MCF 10A (cell line): ENCODE measurements around the gene ZNF407. TPM values are rescaled to one million over a fixed set of nuclear protein-coding genes. Genes with fewer than 3 reads are reported as not detected.

ENCODE experiments used
- BruUV-seq: library from RNA; stranded (reverse); fragments of 400-500 nt; replicated peaks from 2 replicates; lab custom pipeline; 2021; lab: Mats Ljungman, UMichigan
- CTCF ChIA-PET: fragments of 300-600 bp; sonication (Branson Sonifier 250); formaldehyde crosslinking; extraction: SDS; loops from one replicate; lab custom pipeline; 2021; ENCODE audit warnings: antibody characterized with exemption, inconsistent platforms; lab: Yijun Ruan, JAX
- POLR2A ChIA-PET: fragments of 300-600, 350-650 bp; sonication (Branson Sonifier 250); formaldehyde crosslinking; extraction: SDS; loops from one replicate; lab custom pipeline; 2020; ENCODE audit warnings: antibody characterized with exemption, inconsistent platforms; lab: Yijun Ruan, JAX
- DNase-seq: peaks from one replicate; pipeline ENCODE4 v3.0.0-alpha.2; 2018; ENCODE audit not compliant: unreplicated experiment
- H3K27ac Mint-ChIP-seq: one replicate; pipeline ENCODE4 v1.8.0; 2022; ENCODE audit warnings: mild to moderate bottlenecking, low read depth, mixed read lengths; ENCODE audit not compliant: unreplicated experiment
- H3K27me3 Mint-ChIP-seq: one replicate; pipeline ENCODE4 v1.8.0; 2022; ENCODE audit warnings: mixed read lengths; ENCODE audit not compliant: insufficient read depth, unreplicated experiment
- H3K36me3 Mint-ChIP-seq: one replicate; pipeline ENCODE4 v1.8.0; 2022; ENCODE audit warnings: mild to moderate bottlenecking, moderate library complexity, mixed read lengths; ENCODE audit not compliant: insufficient read depth, unreplicated experiment
- H3K4me1 Mint-ChIP-seq: one replicate; pipeline ENCODE4 v1.8.0; 2022; ENCODE audit warnings: mixed read lengths; ENCODE audit not compliant: insufficient read depth, unreplicated experiment
- H3K4me3 Mint-ChIP-seq: one replicate; pipeline ENCODE4 v1.8.0; 2022; ENCODE audit warnings: mild to moderate bottlenecking, moderate library complexity, mixed read lengths; ENCODE audit not compliant: unreplicated experiment
- H3K9me3 Mint-ChIP-seq: one replicate; pipeline ENCODE4 v1.8.0; 2022; ENCODE audit warnings: mixed read lengths; ENCODE audit not compliant: unreplicated experiment
- CTCF ChIP-seq: fragments of 200-600 bp; IDR thresholded peaks from one replicate; pipeline ENCODE4 v1.8.0; 2022; ENCODE audit warnings: antibody characterized with exemption, mild to moderate bottlenecking; ENCODE audit not compliant: unreplicated experiment
- intact Hi-C: fragments of 100-400 bp; cut with micrococcal nuclease; formaldehyde crosslinking; loops from 2 replicates; pipeline ENCODE4 v1.14.1; 2022
- total RNA-seq: library from RNA; stranded (reverse); gene quantifications from 2 replicates; pipeline ENCODE4 v1.2.3, GENCODE V29; 2022

Gene ZNF407
- total RNA-seq, 1 experiment from 2014 or later = 9.5 TPM

- H3K4me3 Mint-ChIP-seq = no peak overlapping the region
- no peaks in the 10 kb centered on the region for H3K36me3 Mint-ChIP-seq
- no TSS peak for BruUV-seq
- POLR2A ChIA-PET = interaction anchor here (0.9 kb wide), 1 partner anchor 1786 kb away, joined by 3 read pairs; no protein-coding TSS in a partner anchor
- H3K9me3 Mint-ChIP-seq = no peaks in the 10 kb centered on the region
- H3K4me1 Mint-ChIP-seq = peaks cover 5% of the 10 kb centered on the region
- CTCF ChIA-PET = interaction anchor here (0.6 kb wide), 1 partner anchor 1024 kb away, joined by 3 read pairs; no protein-coding TSS in a partner anchor
- intact Hi-C loops = no loop called here
- no peak for DNase-seq
- H3K27me3 Mint-ChIP-seq = peaks cover 66% of the 10 kb centered on the region
- no peak overlapping the region for H3K27ac Mint-ChIP-seq
- TF ChIP-seq CTCF = no peak
Observed at GRCh38 chr18:74582642-74583041, 15.0 kb upstream of the ZNF407 start.

GRCh38 chr18:74587441-74587840 is 10.2 kb upstream of the ZNF407 start:
- peaks cover 49% of the 10 kb centered on the region for H3K27me3 Mint-ChIP-seq
- intact Hi-C loops = no loop called here
- H3K9me3 Mint-ChIP-seq = no peaks in the 10 kb centered on the region
- no TSS peak for BruUV-seq
- H3K36me3 Mint-ChIP-seq = no peaks in the 10 kb centered on the region
- TF ChIP-seq CTCF = no peak
- ChIA-PET POLR2A (interaction anchor here (1.9 kb wide), 1 partner anchor 10 kb away, joined by 6 read pairs; the partner anchor contains the start of gene ZNF407), CTCF (interaction anchor here (0.9 kb wide), 1 partner anchor 9 kb away, joined by 3 read pairs; no protein-coding TSS in a partner anchor)
- no peak overlapping the region for H3K27ac Mint-ChIP-seq
- peaks cover 5% of the 10 kb centered on the region for H3K4me1 Mint-ChIP-seq
- no peak for DNase-seq
- no peak overlapping the region for H3K4me3 Mint-ChIP-seq

GRCh38 chr18:74589021-74589420 is 8.6 kb upstream of the ZNF407 start:
- ChIA-PET POLR2A (interaction anchor here (1.9 kb wide), 1 partner anchor 8 kb away, joined by 6 read pairs; the partner anchor contains the start of gene ZNF407), CTCF (interaction anchor here (0.6 kb wide), 1 partner anchor 39 kb away, joined by 4 read pairs; no protein-coding TSS in a partner anchor)
- H3K27ac Mint-ChIP-seq = no peak overlapping the region
- no peak for TF ChIP-seq CTCF
- H3K4me1 Mint-ChIP-seq = peaks cover 5% of the 10 kb centered on the region
- no peak overlapping the region for H3K4me3 Mint-ChIP-seq
- peak; percentile 21 for DNase-seq
- H3K27me3 Mint-ChIP-seq = peaks cover 41% of the 10 kb centered on the region
- BruUV-seq = no TSS peak
- no peaks in the 10 kb centered on the region for H3K9me3 Mint-ChIP-seq
- intact Hi-C loops = no loop called here
- peaks cover 15% of the 10 kb centered on the region for H3K36me3 Mint-ChIP-seq

- H3K36me3 Mint-ChIP-seq = peaks cover 23% of the 10 kb centered on the region
- H3K4me1 Mint-ChIP-seq = peaks cover 5% of the 10 kb centered on the region
- peaks cover 37% of the 10 kb centered on the region for H3K27me3 Mint-ChIP-seq
- no peak overlapping the region for H3K4me3 Mint-ChIP-seq
- intact Hi-C loops = no loop called here
- ChIA-PET CTCF (interaction anchor here (0.6 to 1.8 kb wide), 2 partner anchors 38 to 254 kb away, joined by 3 to 4 read pairs; no protein-coding TSS in a partner anchor), POLR2A (interaction anchor here (1.3 kb wide), 1 partner anchor 9 kb away, joined by 4 read pairs; no protein-coding TSS in a partner anchor)
- H3K9me3 Mint-ChIP-seq = no peaks in the 10 kb centered on the region
- no peak overlapping the region for H3K27ac Mint-ChIP-seq
- no peak for DNase-seq
- no TSS peak for BruUV-seq
- no peak for TF ChIP-seq CTCF
Observed at GRCh38 chr18:74589811-74590210, 7.9 kb upstream of the ZNF407 start.
